GM19468 (cell line): ENCODE results near the gene PDZK1IP1.

Experiments
- ATAC-seq: cut with Tn5 transposase; IDR thresholded peaks from one replicate; pipeline ENCODE4 v1.9.1; 2021; ENCODE audit warnings: mild to moderate bottlenecking, moderate library complexity, moderate number of reproducible peaks; ENCODE audit not compliant: unreplicated experiment; ENCODE audit errors: extremely low read depth

The PDZK1IP1 gene

GRCh38 chr1:47189844-47190508 is at the start of gene PDZK1IP1:
Gene PDZK1IP1 (minus strand): TSS chr1:47190036. CDS start chr1:47189932, 104 bp downstream.
- ATAC-seq = no peak

- no peak for ATAC-seq
Observed at GRCh38 chr1:47238935-47239592, 49.2 kb upstream of the PDZK1IP1 start.

- no peak for ATAC-seq
Observed at GRCh38 chr1:47235806-47236205, 46.0 kb upstream of the PDZK1IP1 start.

- ATAC-seq = no peak
Observed at GRCh38 chr1:47235241-47235681, 45.4 kb upstream of the PDZK1IP1 start.

GRCh38 chr1:47233186-47233585 is 43.4 kb upstream of the PDZK1IP1 start:
- ATAC-seq = no peak

- no peak for ATAC-seq
Observed at GRCh38 chr1:47232187-47232874, 42.5 kb upstream of the PDZK1IP1 start, which contains the start of gene TAL1. Gene TAL1 (minus strand): TSS chr1:47232225. CDS start chr1:47225888, 6,337 bp downstream.

GRCh38 chr1:47231301-47232186 is 41.7 kb upstream of the PDZK1IP1 start:
- ATAC-seq = no peak

- ATAC-seq = no peak
Observed at GRCh38 chr1:47230692-47231300, 41.0 kb upstream of the PDZK1IP1 start.

GRCh38 chr1:47229886-47230691 is 40.3 kb upstream of the PDZK1IP1 start:
- ATAC-seq = no peak

GRCh38 chr1:47229031-47229885 is 39.4 kb upstream of the PDZK1IP1 start:
- no peak for ATAC-seq

GRCh38 chr1:47228644-47229030 is 38.8 kb upstream of the PDZK1IP1 start:
- no peak for ATAC-seq

- no peak for ATAC-seq
Observed at GRCh38 chr1:47227341-47228232, 37.8 kb upstream of the PDZK1IP1 start.

- ATAC-seq = no peak
Observed at GRCh38 chr1:47226839-47227215, 37.0 kb upstream of the PDZK1IP1 start.

GRCh38 chr1:47226121-47226838 is 36.4 kb upstream of the PDZK1IP1 start:
- ATAC-seq = no peak

- ATAC-seq = no peak
Observed at GRCh38 chr1:47225430-47226100, 35.7 kb upstream of the PDZK1IP1 start.
